Renal pelvis (tissue), 12 donors: Measurements from ENCODE around the gene ZWINT. TPM values are rescaled to one million over a fixed set of nuclear protein-coding genes. Genes with fewer than 3 reads are reported as not detected.

Source experiments
- DNase-seq: peaks from one replicate; pipeline ENCODE4 v3.0.0-alpha.2; 2013
- long read RNA-seq, 16 experiments: transcript quantifications; one replicate each; lab custom pipeline, GENCODE V29; 2026
- polyA plus RNA-seq, 3 donors: library from polyadenylated mRNA; unstranded; fragments of 120-200 nt; gene quantifications; one replicate each; pipeline ENCODE4 v1.2.1, GENCODE V29; 2013; ENCODE audit not compliant: insufficient read length in 3 of 3

Gene ZWINT, protein sequence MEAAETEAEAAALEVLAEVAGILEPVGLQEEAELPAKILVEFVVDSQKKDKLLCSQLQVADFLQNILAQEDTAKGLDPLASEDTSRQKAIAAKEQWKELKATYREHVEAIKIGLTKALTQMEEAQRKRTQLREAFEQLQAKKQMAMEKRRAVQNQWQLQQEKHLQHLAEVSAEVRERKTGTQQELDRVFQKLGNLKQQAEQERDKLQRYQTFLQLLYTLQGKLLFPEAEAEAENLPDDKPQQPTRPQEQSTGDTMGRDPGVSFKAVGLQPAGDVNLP
- 10 to 100 TPM; 57.6 to 68.8 (median 61.3) TPM for polyA plus RNA-seq
- long read RNA-seq, donor 1, transcript ZWINT-203 (9 exons, 1,872 nt) = major isoform, 12 of 30 reads
- long read RNA-seq, donor 1, partial matches to known transcripts = 15 of 30 reads
- long read RNA-seq, donor 1, other reads (novel, unspliced or antisense) = 0 of 30 reads
- long read RNA-seq, donor 2, transcript ZWINT-203 (9 exons, 1,872 nt) = major isoform, 13 of 28 reads
- long read RNA-seq, donor 2, transcript ZWINT-209 (7 exons, 1,961 nt) = minor isoform, 6 of 28 reads
- long read RNA-seq, donor 2, partial matches to known transcripts = 7 of 28 reads
- long read RNA-seq, donor 2, other reads (novel, unspliced or antisense) = 0 of 28 reads
- long read RNA-seq, donor 3, transcript ZWINT-203 (9 exons, 1,872 nt) = major isoform, 8 of 12 reads
- long read RNA-seq, donor 3, partial matches to known transcripts = 0 of 12 reads
- long read RNA-seq, donor 3, other reads (novel, unspliced or antisense) = 0 of 12 reads
- long read RNA-seq, donor 4, partial matches to known transcripts = 5 of 17 reads
- long read RNA-seq, donor 4, other reads (novel, unspliced or antisense) = 0 of 17 reads
- long read RNA-seq, donor 5, partial matches to known transcripts = 0 of 5 reads
- long read RNA-seq, donor 5, other reads (novel, unspliced or antisense) = 0 of 5 reads
- long read RNA-seq, donor 6, transcript ZWINT-203 (9 exons, 1,872 nt) = major isoform, 7 of 17 reads
- long read RNA-seq, donor 6, partial matches to known transcripts = 7 of 17 reads
- long read RNA-seq, donor 6, other reads (novel, unspliced or antisense) = 0 of 17 reads
- long read RNA-seq, donor 7, partial matches to known transcripts = 0 of 5 reads
- long read RNA-seq, donor 7, other reads (novel, unspliced or antisense) = 0 of 5 reads
- long read RNA-seq, donor 8, partial matches to known transcripts = 0 of 5 reads
- long read RNA-seq, donor 8, other reads (novel, unspliced or antisense) = 0 of 5 reads
- long read RNA-seq, donor 9, transcript ZWINT-203 (9 exons, 1,872 nt) = major isoform, 8 of 17 reads
- long read RNA-seq, donor 9, partial matches to known transcripts = 5 of 17 reads
- long read RNA-seq, donor 9, other reads (novel, unspliced or antisense) = 0 of 17 reads
- long read RNA-seq, donor 10, transcript ZWINT-203 (9 exons, 1,872 nt) = major isoform, 6 of 21 reads
- long read RNA-seq, donor 10, partial matches to known transcripts = 7 of 21 reads
- long read RNA-seq, donor 10, other reads (novel, unspliced or antisense) = 0 of 21 reads
- long read RNA-seq, donor 11, partial matches to known transcripts = 0 of 5 reads
- long read RNA-seq, donor 11, other reads (novel, unspliced or antisense) = 0 of 5 reads
- long read RNA-seq, donor 12, transcript ZWINT-209 (7 exons, 1,961 nt) = minor isoform, 5 of 29 reads
- long read RNA-seq, donor 12, transcript ZWINT-204 (8 exons, 1,851 nt) = minor isoform, 5 of 29 reads
- long read RNA-seq, donor 12, transcript ZWINT-203 (9 exons, 1,872 nt) = major isoform, 8 of 29 reads
- long read RNA-seq, donor 12, partial matches to known transcripts = 8 of 29 reads
- long read RNA-seq, donor 12, other reads (novel, unspliced or antisense) = 0 of 29 reads
- long read RNA-seq, donor 13, partial matches to known transcripts = 0 of 5 reads
- long read RNA-seq, donor 13, other reads (novel, unspliced or antisense) = 0 of 5 reads
- long read RNA-seq, donor 14 = 0 reads
- long read RNA-seq, donor 15, transcript ZWINT-203 (9 exons, 1,872 nt) = major isoform, 9 of 23 reads
- long read RNA-seq, donor 15, transcript ZWINT-209 (7 exons, 1,961 nt) = minor isoform, 5 of 23 reads
- long read RNA-seq, donor 15, partial matches to known transcripts = 6 of 23 reads
- long read RNA-seq, donor 15, other reads (novel, unspliced or antisense) = 0 of 23 reads
- long read RNA-seq, donor 16, transcript ZWINT-203 (9 exons, 1,872 nt) = major isoform, 13 of 50 reads
- long read RNA-seq, donor 16, partial matches to known transcripts = 32 of 50 reads
- long read RNA-seq, donor 16, other reads (novel, unspliced or antisense) = 0 of 50 reads

DNA sequence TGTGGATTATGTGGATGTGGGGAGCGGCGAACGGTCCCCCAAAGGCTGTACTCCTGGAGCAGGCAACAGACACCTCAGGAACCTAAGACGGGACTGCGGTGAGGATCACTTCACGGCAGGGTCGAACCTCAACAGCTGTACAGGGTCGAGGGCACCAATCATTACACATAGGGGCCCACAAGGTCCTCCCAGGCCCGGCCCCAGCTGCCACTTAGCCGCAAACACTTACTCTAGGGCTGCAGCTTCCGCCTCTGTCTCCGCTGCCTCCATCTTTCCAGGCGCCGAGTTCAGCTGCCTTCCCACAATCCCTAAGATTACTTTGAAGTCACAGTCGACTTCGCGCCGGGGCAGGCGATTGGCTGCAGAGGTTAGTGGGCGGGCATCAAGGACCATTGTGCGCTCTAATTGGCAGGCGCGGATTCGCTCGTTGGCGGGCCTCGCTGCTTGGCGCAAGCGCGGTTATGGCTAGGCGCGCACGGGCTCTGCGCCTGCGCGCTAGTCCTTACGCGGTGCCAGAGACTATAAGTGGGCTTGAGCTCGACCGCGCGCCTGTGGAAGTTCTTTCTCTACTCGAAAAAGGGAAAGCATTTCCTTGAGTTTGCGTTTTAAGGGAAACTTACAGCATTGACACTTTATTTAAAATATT, at the start of gene ZWINT:
Gene ZWINT, minus strand, starts transcription at position 293 of the 646 bp plus-strand sequence. Its CDS starts 23 bp downstream, at position 270.
- DNase-seq = peak; percentile 96

DNA sequence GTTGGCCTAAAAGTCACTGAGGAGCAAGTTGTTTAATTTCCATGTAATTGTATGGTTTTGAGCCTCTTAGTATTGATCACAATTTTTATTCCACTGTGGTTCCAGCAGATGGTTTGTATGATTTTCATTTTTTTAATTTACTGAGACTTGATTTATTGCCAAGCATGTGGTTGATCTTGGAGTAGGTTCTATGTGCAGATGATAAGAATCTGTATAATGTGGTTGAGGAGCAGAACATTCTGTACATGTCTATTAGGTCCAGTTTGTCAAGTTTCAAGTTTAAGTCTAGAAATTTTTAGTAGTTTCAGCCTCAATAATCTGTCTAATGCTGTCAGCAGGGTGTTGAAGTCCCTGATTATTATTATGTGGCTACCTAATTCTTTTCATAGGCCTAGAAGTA, 22.7 kb upstream of the ZWINT start:
- DNase-seq = no peak

DNA sequence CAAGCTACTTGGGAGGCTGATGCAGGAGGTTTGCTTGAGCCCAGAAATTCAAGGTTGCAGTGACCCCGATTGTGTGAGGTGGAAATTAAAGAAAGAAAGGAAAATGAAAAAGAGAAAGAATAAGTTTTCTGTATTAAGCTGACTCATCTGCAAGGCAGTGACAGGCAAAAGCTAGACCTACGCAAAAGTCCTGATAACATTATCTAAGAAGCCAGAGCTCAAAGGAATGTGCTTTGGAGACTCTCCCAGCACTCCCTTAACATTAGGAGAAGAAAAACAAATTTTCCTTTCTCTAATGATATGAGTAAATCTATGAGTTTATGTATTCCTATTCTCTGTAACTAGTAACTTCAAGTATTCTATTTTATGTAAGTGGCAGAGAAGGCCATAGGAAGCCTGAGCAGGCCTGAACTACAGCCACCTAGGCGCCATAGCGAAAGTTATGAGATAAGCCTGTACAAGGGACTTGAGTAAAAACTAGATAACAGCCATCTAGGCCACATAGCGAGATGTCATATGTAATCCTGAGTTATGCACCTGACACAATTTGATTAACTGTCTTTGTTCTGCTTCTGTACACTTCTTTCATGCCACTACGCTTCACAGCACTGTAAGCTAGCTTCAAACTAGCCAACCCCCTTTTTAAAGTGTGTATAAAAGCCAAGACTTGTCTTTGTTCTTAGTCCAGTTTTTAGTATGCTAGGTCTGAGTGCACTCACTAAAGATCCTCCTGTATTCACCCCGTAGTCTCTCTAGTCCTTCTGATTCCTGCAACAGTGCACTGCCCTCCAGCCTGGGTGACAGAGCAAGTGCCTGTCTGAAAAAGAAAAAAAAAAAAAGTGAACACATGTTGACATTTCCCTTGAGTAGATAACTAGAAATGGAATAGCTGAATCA, 9.4 kb upstream of the ZWINT start:
- no peak for DNase-seq

DNA sequence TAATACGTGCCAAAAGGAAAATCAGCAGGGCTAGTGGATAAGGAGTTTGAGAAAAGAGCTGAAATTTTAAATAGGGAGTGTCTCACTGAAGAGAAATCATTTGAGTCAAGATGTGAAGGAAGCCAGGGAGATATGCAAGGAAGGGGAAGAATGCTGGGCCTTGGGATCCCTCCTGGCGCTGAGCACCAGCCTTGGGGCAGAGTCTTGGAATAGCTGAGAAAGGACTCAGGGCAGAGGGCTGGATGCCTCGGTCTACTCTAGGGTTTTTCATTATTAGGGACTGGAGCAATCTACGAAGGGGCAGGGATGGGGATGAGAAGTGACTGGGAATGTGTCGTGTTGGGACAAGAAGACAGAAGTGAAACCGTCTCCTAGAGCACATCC, 484 bp downstream of the ZWINT start:
- DNase-seq = no peak

DNA sequence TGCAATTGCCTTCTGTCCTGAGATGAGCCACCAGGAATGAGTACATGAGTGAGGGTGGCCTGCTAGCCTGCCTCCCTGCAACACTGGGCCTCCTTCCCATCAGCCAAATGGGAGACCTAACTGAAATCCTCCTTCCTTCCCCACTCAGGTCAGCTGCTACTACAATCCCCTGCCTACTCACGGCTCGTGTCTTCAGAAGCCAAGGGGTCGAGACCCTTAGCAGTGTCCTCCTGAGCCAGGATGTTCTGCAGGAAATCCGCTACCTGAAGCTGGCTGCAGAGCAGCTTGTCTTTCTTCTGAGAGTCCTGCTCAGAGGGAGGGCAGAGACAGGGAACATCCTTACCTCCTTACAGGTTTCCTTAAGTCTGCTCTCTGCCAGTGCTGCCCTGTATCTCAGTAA, 1.2 kb downstream of the ZWINT start:
- no peak for DNase-seq

DNA sequence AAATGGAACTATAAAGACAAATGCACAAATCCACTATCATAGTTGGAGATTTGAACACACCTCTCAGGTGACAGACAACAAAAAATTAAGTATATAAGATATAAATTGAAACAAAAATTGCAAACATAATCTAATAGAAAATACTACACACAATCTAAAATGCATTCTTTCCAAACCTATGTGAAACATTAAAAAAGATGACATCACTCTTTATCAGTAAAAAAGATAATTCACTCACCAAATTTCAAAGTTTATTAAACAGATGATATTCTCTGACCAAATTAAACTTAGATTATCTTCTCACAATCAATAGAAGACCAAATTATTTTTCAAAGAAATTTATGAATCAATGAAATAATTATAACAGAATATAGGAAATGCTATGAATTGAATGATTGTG, 4.0 kb downstream of the ZWINT start:
- no peak for DNase-seq

DNA sequence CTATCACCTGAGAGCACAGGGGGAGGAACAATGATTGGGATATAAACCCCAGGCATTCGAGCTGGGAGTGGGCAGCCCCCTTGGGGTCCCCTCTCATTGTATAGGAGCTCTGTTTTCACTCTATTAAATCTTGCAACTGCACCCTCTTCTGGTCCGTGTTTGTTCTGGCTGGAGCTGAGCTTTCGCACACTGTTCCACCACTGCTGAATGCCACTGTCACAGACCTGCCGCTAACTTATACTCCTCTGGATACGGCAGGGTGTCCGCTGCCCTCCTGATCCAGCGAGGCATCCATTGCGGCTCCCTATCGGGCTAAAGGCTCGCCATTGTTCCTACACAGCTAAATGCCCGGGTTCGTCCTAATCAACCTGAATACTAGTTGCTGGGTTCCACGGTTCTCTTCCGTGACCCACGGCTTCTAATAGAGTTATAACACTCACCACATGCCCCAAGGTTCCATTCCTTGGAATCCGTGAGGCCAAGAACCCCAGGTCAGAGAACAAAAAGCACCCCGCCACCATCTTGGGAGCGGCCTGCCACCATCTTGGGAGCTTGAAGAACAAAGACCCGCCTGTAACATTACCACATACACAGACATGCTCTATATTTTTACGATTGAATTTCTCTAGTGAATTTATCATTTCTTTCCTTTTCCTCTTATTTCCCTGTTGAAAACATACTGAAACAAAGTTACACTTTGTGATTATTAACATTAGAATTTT, 9.0 kb downstream of the ZWINT start:
- DNase-seq = no peak

DNA sequence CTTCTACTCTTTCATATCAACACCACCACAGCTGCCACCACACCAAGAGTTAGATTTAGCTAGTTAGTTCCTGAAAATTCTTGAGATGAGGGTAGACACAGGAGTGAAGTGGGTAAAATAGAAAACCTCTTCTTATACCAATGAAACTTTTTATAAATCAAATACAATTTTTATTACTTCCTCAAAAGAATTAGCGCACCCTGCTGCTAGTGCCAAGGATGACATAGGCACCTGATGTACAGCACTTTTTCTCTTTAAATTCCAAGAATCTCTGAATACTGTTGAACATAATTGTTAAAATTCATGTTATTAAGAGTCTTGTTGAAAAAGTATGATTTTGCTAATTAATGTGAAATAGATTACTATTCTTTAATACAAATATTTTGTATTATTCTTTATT, 11.4 kb downstream of the ZWINT start:
- DNase-seq = no peak

DNA sequence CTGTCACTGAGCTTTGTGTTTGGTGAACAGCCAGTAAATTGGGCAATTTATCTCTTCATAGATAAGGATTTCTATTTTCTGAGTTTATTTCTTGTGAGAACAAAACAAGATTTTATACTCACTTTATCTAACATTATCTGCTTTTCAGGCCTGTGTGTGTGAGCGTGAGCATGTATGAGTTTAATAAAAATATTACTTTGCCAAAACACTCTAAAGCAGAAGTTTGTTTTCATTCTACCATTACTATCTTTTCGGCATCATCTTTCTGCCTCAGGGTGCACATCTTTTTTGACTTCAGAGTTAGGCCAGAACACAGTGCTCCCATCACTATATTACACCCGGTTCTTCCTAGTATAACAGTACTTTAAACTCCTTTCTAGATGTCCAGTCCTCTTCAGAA, 13.0 kb downstream of the ZWINT start:
- no peak for DNase-seq

DNA sequence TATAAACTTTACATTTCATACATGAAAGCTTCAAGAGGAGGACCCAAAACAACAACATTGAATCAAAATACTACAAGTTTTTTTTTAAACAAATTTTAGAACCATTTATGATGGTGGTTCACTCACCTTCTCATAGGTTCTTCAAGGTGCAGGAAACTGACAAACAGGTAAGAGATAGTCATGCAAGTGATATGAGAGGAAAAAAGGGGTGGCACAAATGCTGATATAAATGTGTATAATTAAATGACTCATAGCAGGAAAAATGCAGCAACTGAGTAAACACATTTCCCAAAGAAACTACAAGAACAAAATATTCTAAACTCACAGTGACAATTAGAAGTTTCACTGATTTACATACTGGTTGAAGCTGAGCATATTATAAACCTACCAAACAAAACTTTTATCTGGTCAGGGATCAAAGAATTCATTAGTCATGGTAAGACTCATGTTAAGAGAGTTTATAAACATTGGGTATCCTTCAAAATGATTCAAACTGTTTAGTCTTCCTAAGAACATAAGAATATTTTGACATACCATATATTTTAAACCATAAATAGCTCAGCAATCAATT, 14.1 kb downstream of the ZWINT start:
- DNase-seq = no peak

DNA sequence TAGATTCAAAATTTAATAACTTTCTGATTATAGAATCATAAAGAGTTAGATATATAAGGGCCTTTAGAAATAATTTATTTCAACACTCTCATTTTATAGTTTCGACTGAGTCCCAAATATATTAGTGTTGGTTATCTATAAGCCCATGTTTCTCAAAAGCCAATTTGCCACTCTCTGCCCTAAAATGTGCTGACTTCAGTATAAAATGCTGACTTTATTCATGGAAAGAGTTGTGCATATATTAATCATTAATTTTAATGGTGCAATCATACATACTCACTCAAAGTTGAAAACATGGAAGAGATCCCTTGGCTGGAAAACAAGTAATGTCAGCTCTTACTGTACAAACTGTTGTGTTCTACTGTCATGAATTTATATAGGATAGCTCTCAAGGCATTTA, 19.4 kb downstream of the ZWINT start:
- DNase-seq = no peak

DNA sequence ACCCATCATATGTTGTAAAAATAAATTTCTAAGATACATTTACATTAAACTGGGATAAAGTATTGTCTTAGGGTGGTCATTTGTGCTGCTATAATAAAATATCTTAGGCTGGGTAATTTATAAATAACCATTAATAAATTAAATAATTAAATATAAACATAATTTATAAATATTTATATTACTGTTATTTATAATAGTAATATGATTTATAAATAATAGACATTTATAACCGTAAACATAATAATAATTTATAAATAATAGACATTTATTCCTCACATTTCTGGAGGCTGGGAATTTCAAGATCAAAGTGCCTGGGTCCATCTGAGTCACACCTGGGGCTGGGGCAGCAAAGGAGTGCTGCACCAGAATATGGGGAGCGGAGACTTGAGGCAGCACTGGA, 31.1 kb downstream of the ZWINT start:
- DNase-seq = no peak

DNA sequence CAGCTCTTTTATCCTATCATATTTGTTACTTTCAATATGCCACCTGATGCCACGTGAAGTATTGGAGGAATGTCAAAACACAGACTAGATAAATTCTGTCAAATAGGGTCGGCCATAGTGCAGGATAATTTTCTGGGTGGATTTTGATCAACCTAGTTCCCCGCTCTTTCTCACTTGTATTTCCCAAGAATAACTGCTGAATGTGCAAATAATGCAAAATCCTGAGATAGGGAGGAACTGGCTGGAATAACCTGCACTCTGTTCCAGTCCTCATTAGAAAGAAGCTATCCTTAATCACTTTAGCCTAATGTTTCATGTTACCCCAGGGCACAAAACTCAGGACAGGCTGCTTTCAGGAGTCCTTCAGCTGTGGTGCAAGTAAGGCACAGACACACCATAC, 33.9 kb downstream of the ZWINT start:
- DNase-seq = no peak

DNA sequence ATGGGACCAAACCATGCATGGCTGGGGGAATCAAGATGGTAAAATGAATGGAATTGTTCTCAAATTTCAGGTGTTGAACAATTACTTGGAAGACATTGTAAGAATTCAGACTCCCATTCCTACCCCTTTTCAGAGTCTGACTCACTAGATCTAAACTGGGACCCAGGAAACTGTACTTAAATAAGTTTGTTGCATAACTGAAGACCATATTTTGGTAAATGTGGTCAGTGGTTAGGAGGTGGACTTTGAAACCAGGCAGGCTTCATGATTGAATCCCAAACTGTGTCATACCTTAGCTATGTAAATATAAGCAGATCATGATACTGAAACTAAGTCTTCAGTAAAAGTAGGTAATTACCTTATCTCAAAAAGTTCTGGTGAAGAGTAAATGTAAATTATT, 41.7 kb downstream of the ZWINT start:
- no peak for DNase-seq

DNA sequence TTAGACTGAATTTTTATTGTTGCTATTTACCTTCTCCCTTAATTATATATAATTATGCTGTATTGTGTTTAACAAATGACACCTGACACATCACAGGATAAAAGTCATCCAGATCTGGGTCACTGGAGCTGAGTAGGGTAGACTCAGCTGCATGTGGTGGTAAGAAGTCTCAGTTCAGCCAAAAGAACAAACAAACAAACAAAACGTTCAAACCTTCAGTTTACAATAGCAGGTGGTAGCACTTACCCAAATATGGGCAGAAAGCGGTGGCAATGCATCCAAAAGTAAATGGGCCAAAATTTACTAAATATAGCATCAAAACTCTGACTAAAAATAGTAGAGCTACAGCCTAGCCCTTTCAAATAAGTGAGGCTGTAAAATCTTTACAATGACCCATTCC, 42.2 kb downstream of the ZWINT start:
- DNase-seq = no peak

DNA sequence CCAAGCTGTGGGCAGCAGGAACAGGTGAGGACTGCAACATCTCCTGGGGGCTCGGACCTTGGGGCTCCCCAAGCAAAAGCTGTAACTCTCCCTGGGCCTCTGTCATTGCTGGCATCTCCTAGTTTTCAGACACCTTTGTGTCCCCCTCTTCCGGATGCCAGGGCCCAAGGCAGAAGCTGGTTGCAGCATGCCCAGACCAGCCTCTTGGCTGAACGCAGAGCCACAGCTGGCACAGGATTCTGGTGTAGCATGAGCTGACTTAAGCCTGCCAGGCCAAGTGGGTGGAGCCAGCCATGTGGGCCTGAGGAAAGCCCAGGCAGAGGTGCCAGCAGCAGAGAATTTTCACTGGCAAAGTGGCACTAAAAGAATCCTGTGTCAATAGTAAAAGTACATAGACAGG, 43.5 kb downstream of the ZWINT start:
- no peak for DNase-seq

DNA sequence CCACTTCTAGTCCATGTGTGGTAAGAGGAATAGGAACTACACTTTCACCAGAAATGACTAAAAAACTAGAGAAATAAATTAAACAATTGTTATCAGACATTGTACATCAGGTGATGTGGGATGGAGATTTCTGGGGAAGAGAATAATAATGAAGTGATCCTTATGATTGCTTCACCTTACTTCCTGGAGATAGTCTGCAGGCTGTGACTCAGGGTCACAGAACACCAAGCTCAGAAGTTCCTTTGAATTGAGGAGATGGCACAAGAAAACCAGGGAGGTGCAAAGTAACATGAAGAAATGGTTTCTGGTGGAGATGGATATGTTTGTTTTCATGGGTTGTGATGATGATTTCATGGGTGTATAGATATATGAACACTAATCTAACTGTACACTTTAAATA, 44.5 kb downstream of the ZWINT start:
- DNase-seq = no peak
